NCI-H128 (cell line): ENCODE measurements around the gene PRDX3.
"Not testable (repeated sequence)": the region's sequence is repeated elsewhere in the genome, so short reads cannot be mapped to it uniquely, and the experiment has no call there.

ENCODE experiments used
- DNase-seq: peaks from one replicate; lab custom pipeline; 2025; ENCODE audit not compliant: unreplicated experiment; lab: John Stamatoyannopoulos, UW

The PRDX3 gene

DNA sequence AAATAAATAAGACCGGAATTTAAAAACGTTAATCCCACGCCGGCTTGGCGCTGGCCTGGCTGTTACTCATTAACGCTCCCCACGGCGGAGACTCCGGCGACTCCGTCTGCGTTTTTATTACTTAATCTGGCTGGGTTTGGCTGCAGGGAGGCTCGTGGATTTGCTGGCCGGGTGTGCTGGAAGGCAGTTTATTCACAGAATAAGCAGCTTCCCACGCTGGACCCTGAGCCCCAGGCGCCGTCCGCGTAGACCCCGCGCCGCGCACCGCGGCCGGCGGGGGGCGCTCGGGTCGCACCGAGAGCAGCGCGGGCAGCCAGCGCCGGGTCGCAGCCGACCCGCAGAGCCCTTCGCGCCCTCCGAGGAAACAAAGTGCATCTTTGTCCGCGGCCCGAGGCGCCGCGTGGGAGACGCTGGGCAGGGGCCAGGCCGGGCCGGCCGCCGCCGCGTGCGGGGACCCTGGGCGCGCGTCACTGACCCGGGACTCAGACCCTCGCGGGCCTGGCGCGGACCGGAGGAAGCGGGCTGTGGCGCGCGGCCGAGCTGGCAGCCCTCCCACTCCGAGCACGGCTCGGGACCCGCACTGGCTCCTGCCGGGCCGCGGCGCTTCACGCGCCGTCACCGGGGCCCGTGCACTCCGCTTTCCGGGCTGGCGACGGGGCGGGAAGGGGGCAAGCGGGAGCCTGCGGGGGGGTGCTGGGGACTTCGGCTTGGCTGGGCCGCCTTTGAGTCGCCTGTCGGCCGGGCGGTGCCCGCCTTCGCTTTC lies 28.2 kb upstream of the PRDX3 start:
- no peak for DNase-seq

DNA sequence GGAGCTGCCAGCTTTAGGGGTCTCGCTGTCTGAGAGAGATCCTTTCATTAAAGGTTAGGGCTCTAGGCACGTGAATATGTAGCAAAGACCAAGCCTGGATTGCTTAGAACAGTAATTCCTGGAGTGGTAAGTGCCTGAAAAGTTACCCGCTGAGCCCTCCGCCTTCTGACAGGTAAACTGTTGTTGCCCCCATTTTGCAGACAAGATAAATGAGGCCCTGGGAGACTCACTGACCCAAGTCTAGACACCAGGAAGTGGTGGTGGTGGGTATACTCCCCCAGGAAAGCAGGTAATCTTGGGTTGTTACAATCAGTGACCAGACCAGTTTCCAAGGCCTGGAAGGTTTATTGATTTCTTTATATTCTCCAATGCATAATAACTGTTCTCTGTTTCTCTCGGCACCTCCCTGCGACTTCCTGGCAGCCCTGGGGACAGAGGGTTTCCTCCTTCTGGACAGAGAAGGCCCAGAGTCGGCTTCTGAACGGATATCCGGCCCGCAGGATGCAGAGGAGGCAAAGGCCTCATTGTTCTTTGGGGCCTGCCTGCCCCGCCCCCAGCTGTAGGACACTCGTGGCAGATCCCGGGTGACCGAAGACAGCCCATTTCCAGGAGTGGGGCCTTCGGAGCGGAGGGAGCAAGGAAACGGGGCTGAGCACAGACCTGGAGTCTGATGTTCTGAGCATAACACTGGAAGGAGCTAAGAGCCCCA lies 27.4 kb upstream of the PRDX3 start:
- DNase-seq: no peak

DNA sequence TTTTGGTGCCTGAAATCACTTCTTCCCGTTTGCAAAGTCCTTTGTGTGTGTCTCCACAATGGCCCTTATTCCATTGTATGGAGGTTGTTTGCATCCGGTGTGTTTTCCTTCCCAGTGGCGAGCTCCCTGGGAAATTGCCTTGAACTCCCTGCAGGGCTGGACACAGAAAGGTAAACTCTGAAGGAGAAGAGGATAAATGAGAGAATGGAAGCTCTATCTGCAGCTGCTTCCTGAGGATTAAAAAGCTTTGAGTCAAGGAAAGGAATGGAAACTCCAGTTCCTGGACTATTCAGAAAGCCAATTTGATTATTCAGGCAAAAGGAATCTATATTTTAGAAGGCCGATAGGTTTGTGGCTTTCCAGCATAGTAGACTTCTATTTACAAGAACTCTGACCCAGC lies 24.4 kb upstream of the PRDX3 start:
- DNase-seq: no peak

DNA sequence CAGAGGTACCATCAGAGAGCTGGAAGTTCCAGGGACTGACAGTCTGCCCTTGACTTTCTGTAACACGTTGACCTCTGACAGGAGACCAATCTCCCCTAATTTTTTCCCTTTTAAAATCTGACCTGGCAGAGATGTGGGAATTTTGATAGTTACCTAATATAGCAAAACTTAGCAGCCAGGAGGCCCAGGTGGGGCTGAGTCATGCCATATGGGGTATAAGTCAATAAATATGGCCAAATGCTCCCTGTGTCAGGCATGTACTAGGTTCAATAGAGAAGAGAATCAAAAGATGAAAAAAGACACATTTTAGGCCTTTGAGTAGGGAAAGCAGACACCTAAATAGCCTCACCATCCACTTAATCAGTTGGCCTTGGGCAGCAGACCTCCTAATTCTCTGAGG lies 22.6 kb upstream of the PRDX3 start:
- no peak for DNase-seq

GRCh38 chr10:119199231-119199992 lies 20.8 kb upstream of the PRDX3 start:
- DNase-seq: no peak

DNA sequence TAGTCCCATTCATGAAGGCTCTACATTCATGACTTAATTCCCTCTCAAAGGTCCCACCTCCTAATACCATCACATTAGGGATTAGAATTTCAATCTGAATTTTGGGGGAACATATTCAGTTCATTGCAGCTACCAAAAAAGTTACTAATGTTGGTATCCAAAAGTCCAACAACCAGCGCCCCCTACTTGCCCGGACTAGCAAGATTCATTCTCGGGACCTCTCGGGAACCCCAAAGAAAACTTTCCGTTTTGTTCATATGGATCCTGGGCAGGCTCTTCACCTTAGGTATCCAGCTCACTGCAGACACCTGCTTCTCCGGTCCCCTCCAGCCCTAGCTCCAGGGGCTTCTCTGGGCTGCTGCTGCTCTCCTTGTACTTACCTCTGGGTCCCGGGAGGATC lies 19.8 kb upstream of the PRDX3 start:
- no peak for DNase-seq

DNA sequence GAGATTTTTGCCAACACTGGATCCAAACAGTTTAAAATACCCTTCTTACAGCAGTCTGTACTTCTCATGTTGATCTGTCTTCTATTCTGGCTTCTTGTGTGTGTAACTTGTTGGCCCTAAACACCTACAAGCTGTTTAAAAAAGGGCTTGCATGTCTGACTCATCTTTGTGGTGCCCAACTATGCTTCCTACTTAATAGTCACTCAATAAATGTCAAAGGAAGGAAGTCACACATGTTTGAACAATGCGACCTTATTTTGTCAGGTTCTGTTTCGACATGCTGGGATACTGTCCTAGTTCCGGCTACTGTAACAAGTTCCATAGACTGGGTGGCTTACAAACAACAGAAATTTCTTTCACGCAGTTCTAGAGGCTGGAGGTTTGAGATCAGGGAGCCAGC lies 19.3 kb upstream of the PRDX3 start:
- no peak for DNase-seq

GRCh38 chr10:119191881-119192280 lies 13.3 kb upstream of the PRDX3 start:
- DNase-seq: no peak

- DNase-seq: no peak
Observed at GRCh38 chr10:119190954-119191785, 12.6 kb upstream of the PRDX3 start.

- no peak for DNase-seq
Observed at GRCh38 chr10:119190353-119190752, 11.7 kb upstream of the PRDX3 start.

DNA sequence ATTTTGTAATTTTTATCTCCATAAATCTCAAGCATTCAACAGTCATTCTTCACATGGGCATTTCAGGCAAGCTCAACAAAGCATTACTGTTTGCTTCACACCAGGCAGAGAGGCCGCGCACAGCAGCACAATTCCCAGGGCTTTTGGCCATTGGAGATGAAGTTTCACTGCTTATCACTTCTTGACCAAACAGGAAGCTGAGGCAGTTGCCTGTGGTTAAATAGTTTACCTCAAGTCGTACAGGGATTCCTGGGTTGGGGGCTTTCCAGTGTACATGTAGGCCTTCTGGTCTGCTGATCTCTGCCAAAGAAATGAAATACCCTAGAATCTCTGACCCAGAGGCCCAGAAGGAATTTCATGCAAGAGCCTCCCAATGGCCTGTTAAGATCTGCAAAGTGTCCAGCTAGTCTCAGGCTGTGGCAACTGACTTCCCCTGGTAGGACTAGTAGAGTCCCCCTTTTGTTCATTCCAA lies 11.2 kb upstream of the PRDX3 start:
- DNase-seq: no peak

DNA sequence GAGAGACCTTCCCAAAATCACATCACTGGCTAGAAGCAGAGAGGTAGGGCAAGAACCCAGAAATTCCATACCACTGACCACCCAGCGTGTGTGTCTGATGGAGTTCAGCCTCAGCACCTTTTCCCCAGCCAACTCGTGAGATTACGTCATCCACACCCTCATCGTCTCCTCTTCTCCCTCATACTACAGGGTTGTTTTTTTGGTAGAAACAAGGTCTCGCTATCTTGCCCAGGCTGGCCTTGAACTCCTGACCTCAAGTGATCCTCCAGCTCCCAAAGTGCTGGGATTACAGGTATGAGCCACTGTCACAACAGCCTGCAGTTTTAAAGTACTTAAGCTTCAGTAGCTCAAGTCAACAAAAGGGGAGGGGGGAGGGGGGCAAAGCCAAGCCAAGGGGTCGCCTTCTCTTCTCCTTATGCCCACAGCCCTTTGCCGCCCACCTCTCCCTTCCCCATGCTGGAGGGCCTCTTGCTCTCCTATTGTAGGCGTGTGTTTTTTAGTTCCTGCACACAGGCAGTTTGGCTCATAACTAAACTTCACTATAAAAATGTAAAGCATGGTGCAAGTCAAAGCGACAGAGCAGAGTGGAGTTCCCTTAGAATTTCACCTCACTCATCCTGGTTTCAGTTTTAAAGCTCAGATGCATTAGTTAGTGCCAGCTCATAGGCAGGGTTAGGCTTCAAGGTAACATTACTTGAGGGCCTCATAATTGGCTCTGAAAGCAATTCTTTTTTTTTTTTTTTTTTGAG lies 5.2 kb upstream of the PRDX3 start:
- DNase-seq: no peak

DNA sequence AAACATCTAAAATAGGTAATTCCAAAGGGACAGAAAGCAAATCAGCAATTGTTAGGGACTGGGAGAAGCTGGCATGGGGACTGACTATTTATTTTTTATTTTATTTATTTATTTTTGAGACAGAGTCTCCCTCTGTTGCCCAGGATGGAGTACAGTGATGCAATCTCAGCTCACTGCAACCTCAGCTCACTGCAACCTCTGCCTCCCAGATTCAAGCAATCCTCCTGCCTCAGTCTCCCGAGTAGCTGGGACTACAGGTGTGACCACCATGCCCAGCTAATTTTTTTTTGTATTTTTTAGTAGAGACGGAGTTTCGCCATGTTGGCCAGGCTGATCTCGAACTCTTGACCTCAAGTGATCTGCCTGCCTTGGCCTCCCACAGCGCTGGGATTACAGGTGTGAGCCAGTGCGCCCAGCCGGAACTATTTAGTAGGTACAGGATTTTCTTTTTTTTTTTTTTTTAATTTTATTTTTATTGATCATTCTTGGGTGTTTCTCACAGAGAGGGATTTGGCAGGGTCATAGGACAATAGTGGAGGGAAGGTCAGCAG lies 2.3 kb upstream of the PRDX3 start:
- DNase-seq: not testable (repeated sequence)

GRCh38 chr10:119177708-119178371 lies 772 bp downstream of the PRDX3 start:
- DNase-seq: no peak

- no peak for DNase-seq
Observed at GRCh38 chr10:119176166-119176565, 2.4 kb downstream of the PRDX3 start.

- no peak for DNase-seq
Observed at GRCh38 chr10:119174109-119174508, 4.5 kb downstream of the PRDX3 start.

DNA sequence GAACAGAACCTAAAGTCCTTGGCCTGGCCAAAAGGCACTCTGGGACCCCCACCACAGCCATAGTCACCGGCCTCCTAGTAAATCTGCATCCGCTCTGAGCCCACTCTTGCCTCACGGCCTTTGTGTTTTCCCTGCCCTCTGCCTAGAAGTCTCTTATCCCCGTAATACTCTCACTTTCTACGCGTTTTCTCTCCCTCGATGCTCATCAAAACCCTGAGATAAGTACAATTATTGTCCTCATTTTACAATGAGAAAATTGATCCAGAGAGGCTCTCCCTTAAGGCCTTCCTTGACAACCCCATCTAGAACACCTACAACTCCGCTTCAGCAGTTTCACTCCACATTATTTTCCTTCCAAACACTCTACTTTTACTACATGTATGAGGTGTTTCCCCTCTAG lies 11.6 kb downstream of the PRDX3 start:
- DNase-seq: no peak

DNA sequence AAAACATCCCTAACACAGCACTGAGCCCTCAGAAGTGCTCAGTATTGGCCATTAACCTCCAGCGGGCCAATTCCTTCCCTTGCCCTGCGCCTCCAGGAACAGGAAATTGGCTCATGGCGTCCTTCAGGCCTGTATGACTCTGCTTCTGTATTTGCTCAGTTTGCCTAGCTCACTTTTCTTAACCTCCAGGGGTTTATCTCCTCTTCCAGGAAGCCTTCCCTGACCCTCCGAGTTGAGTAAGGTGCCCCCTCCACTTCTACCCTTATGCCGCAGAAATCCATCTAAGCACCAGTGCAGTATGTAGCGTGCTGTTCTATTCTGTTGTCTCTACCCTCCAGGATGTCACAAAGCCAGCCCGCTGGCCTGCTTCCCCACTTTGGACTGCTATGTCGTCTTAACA lies 12.0 kb downstream of the PRDX3 start:
- no peak for DNase-seq

GRCh38 chr10:119166118-119166500 lies 12.5 kb downstream of the PRDX3 start:
- no peak for DNase-seq
